Body of pancreas (tissue), 4 donors: ENCODE data around the gene ANKS1B. TPM values are rescaled to one million over a fixed set of nuclear protein-coding genes. Genes with fewer than 3 reads are reported as not detected.

Source experiments
- ATAC-seq: fragments of 150-250 bp; one replicate; pipeline ENCODE4 v1.9.1; 2016
- DNase-seq, 4 donors: peaks; one replicate each; pipeline ENCODE4 v3.0.0-alpha.2; 2019
- H3K27ac ChIP-seq, 4 donors: fragments of 200-600 bp; sonication (generic); 1 replicate in 3 of 4; 2 replicates in 1 of 4; pipeline versions ENCODE4 v1.5.1 to v1.6.1; 2016 to 2019; ENCODE audit warnings: mild to moderate bottlenecking in 1 of 4, mixed read lengths in 1 of 4, moderate library complexity in 1 of 4
- H3K27me3 ChIP-seq, 2 donors: fragments of 200-600 bp; sonication (generic); one replicate each; pipeline ENCODE4 v1.6.0; 2016; ENCODE audit warnings: mild to moderate bottlenecking in 1 of 2
- H3K36me3 ChIP-seq, 2 donors: fragments of 200-600 bp; sonication (generic); replicated peaks in 1 of 2; 2 replicates each; pipeline ENCODE4 v1.5.1; 2016; ENCODE audit warnings: low read depth in 2 of 2; ENCODE audit not compliant: insufficient read depth in 1 of 2
- H3K4me1 ChIP-seq: fragments of 200-600 bp; sonication (generic); one replicate; pipeline ENCODE4 v1.6.0; 2016
- H3K4me3 ChIP-seq, 2 donors: fragments of 200-600 bp; sonication (generic); 1 replicate in 1 of 2; 2 replicates in 1 of 2; pipeline ENCODE4 v1.5.1; 2016 to 2019
- H3K9me3 ChIP-seq, 3 donors: fragments of 200-600 bp; sonication (generic); 1 replicate in 2 of 3; 2 replicates in 1 of 3; pipeline ENCODE4 v1.5.1; 2016
- CTCF ChIP-seq, 7 experiments: fragments of 450-650 bp in 4 of 7; fragments of 200-600 bp in 3 of 7; sonication (generic) in 3 of 7; IDR thresholded peaks; one replicate each; pipeline ENCODE4 v1.5.1; 2016 to 2019; ENCODE audit warnings: antibody characterized with exemption in 7 of 7
- POLR2A ChIP-seq, 3 donors: fragments of 450-650 bp; IDR thresholded peaks; one replicate each; pipeline ENCODE4 v1.6.1; 2016; ENCODE audit warnings: antibody characterized with exemption in 3 of 3, mild to moderate bottlenecking in 2 of 3
- WGBS, 2 donors: methylation state at CpG; one replicate each; pipeline ENCODE4 v1.1.5; 2017; 5-methylcytosine and 5-hydroxymethylcytosine counted together
- intact Hi-C: fragments of 100-400 bp; cut with DNase I; formaldehyde crosslinking; loops from one replicate; pipeline ENCODE4 v1.15.1; 2023
- total RNA-seq, 2 donors: library from RNA; depleted of rRNA; stranded (reverse); fragments of >200 nt; gene quantifications; one replicate each; pipeline ENCODE4 v1.1.0, GENCODE V29; 2016

Gene ANKS1B
- total RNA-seq, 2 donors from 2014 or later = 2.1 to 10.2 TPM

- ATAC-seq (no peak), DNase-seq (no peak)
- H3K4me3 ChIP-seq = no peak overlapping the region
- 40 to 41% methylated on average over 5 to 6 of the region's 6 CpGs for WGBS, 2 donors
- no peaks in the 10 kb centered on the region for H3K9me3 ChIP-seq
- TF ChIP-seq POLR2A (IDR thresholded peaks at IDR 0.05) (no peak), CTCF (IDR thresholded peaks at IDR 0.05) (no peak)
- H3K36me3 ChIP-seq = no peaks in the 10 kb centered on the region
- no peak overlapping the region for H3K27ac ChIP-seq
- H3K27me3 ChIP-seq = no peaks in the 10 kb centered on the region
- H3K4me1 ChIP-seq = no peaks in the 10 kb centered on the region
- intact Hi-C loops = no loop called here
Observed at GRCh38 chr12:99996095-99996494, 11.4 kb upstream of the ANKS1B start.

DNA sequence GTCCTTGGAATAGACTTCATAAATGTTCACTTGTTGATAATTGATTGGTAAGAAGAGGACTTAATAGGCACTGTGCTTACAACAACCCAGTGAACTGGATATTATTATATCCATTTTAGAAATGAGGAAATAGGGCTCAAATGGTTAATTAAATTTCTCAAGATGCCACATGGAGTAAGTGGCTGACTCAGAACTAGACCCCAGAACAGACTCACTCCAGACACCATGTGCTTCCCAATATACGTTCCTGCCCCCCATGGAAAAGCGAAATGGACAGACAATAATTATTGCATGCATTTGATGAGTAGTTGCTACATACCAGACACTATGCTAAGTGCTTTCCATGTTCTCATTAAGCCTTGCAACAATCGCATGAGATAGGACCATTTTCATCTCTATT lies 895 bp upstream of the ANKS1B start:
- DNase-seq (no peak), ATAC-seq (no peak)
- 55 to 60% methylated on average over 3 of the region's 3 CpGs for WGBS, 2 donors
- Histone ChIP-seq H3K27me3 (no peaks in the 10 kb centered on the region), H3K27ac (no peak overlapping the region), H3K36me3 (no peaks in the 10 kb centered on the region), H3K4me1 (peaks cover 4% of the 10 kb centered on the region), H3K9me3 (no peaks in the 10 kb centered on the region), H3K4me3 (no peak overlapping the region)
- intact Hi-C loops = no loop called here
- TF ChIP-seq CTCF (IDR thresholded peaks at IDR 0.05) (no peak), POLR2A (IDR thresholded peaks at IDR 0.05) (no peak)

DNA sequence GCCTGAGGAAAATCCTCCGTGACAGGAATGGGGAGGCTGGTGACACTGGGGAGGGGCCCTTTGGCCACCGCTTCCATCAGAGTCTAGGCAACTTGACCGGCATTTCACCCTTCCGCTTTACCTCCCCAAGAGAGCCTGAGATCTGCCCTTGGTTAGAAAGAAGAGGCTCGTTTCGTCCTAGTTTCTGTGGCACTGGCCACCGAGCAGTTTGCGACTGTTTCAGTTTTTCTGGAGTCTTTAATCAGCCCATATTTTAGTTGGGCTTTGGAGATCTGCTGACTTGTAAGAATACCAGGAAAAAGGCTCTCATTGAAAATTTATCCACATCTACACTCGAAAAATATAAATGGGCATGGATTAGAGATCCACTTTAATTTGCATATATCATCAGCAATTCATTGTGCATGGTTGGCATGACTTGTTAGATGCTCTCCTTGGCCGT lies 414 bp upstream of the ANKS1B start:
- no peak for ATAC-seq
- Histone ChIP-seq H3K27ac (peak overlapping the region in 1 of 4 donors; percentile 34), H3K4me1 (peaks cover 4% of the 10 kb centered on the region), H3K27me3 (no peaks in the 10 kb centered on the region), H3K4me3 (peak overlapping the region in 1 of 2 donors; percentile 14), H3K36me3 (no peaks in the 10 kb centered on the region), H3K9me3 (no peaks in the 10 kb centered on the region)
- 1 to 2% methylated on average over 7 to 10 of the region's 10 CpGs for WGBS, 2 donors
- no peak for TF ChIP-seq POLR2A (IDR thresholded peaks at IDR 0.05)
- TF ChIP-seq CTCF (IDR thresholded peaks at IDR 0.05) = no peak
- DNase-seq = no peak
- intact Hi-C loops = no loop called here

DNA sequence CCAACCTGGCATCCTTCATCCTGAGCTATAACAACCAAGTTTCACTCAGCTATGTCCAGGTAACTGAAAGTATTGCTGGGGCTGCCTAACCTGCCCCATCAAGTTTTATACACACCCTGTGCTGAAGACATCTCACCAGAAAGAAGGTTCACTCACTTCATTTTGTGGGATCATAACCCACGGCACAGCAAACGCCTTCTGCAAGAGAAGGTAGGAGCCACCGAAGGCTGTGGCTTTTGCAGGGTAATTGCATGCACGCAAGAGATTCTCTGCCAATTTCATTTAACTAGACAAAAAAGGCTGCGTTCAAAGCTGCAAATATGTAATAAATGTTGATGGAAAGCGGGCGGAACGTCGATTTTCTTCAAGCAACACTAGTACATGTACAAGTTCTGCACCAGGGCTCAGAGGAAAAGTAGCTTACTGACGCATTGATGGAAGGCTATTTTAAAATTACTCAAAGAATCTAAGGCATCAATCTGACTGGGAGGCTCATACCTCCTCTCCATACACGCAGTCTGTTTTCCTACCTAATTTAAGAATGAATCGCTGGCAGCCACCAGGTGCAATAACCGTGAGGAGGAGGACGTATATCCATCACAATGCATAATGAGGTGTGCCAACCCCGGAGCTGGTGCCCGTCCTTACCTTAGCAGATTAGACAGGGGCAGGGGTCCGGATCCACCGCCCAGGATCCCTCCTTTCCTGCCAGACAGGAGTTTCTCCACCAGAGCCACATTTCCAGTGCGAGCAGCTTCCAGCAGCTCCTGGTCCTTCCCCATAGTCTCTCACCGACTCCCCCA lies 1.1 kb downstream of the ANKS1B start:
- Histone ChIP-seq H3K4me3 (peak overlapping the region in 1 of 2 donors; percentile 39), H3K27ac (peak overlapping the region in 1 of 4 donors; percentile 30), H3K9me3 (no peaks in the 10 kb centered on the region), H3K27me3 (no peaks in the 10 kb centered on the region), H3K4me1 (peaks cover 4% of the 10 kb centered on the region), H3K36me3 (no peaks in the 10 kb centered on the region)
- intact Hi-C loops = no loop called here
- WGBS, 2 donors = 15 to 28% methylated on average over 19 to 20 of the region's 20 CpGs
- TF ChIP-seq POLR2A (IDR thresholded peaks at IDR 0.05) (no peak), CTCF (IDR thresholded peaks at IDR 0.05) (no peak)
- DNase-seq (peak in 2 of 4 donors; percentile 3 to 11), ATAC-seq (no peak)
